CD14-positive monocyte (primary cell): ENCODE data around the gene PANK2. TPM values are rescaled to one million over a fixed set of nuclear protein-coding genes. Genes with fewer than 3 reads are reported as not detected.
"Not testable (repeated sequence)": the region's sequence is repeated elsewhere in the genome, so short reads cannot be mapped to it uniquely, and the experiment has no call there.

Source experiments
- DNase-seq, 3 donors: peaks; one replicate each; pipeline ENCODE4 v3.0.0-alpha.2; 2011 to 2022
- H2AFZ ChIP-seq: 2 replicates; pipeline ENCODE4 v1.6.0; 2012; ENCODE audit warnings: mild to moderate bottlenecking, low read depth, low read length, inconsistent platforms; ENCODE audit not compliant: insufficient read depth, poor library complexity, severe bottlenecking
- H3K27ac ChIP-seq, 2 donors: 1 replicate in 1 of 2; 2 replicates in 1 of 2; pipeline ENCODE4 v1.5.1; 2012 to 2013; ENCODE audit warnings: low read length in 2 of 2, control low read depth in 1 of 2, inconsistent platforms in 1 of 2, low read depth in 1 of 2, mild to moderate bottlenecking in 1 of 2
- H3K27me3 ChIP-seq, 2 donors: one replicate each; pipeline versions ENCODE4 v1.6.0 to v1.6.1; 2011 to 2013; ENCODE audit warnings: low read length in 2 of 2; ENCODE audit not compliant: control insufficient read depth in 2 of 2, insufficient read depth in 2 of 2
- H3K36me3 ChIP-seq, 2 donors: replicated peaks in 1 of 2; 1 replicate in 1 of 2; 2 replicates in 1 of 2; pipeline versions ENCODE4 v1.5.1 to v1.6.1; 2012 to 2013; ENCODE audit warnings: low read length in 2 of 2, control low read depth in 1 of 2, inconsistent platforms in 1 of 2, mild to moderate bottlenecking in 1 of 2; ENCODE audit not compliant: insufficient read depth in 2 of 2, control insufficient read depth in 1 of 2
- H3K4me1 ChIP-seq, 2 donors: 1 replicate in 1 of 2; 2 replicates in 1 of 2; pipeline versions ENCODE4 v1.5.1 to v1.6.1; 2012 to 2013; ENCODE audit warnings: low read length in 2 of 2, control low read depth in 1 of 2, inconsistent platforms in 1 of 2, mild to moderate bottlenecking in 1 of 2, moderate library complexity in 1 of 2; ENCODE audit not compliant: insufficient read depth in 2 of 2, control insufficient read depth in 1 of 2
- H3K4me2 ChIP-seq: replicated peaks from 2 replicates; pipeline ENCODE3; 2012; ENCODE audit warnings: low read length, moderate library complexity, mild to moderate bottlenecking; ENCODE audit not compliant: poor library complexity, severe bottlenecking; ENCODE audit errors: extremely low read depth
- H3K4me3 ChIP-seq, 3 experiments: fragments of 200-600 bp in 1 of 3; sonication (generic) in 1 of 3; replicated peaks in 1 of 3; 1 replicate in 2 of 3; 2 replicates in 1 of 3; pipeline ENCODE4 v1.5.1; 2011 to 2013; ENCODE audit warnings: low read length in 3 of 3, mild to moderate bottlenecking in 3 of 3, control low read depth in 2 of 3, low read depth in 2 of 3, inconsistent platforms in 1 of 3, moderate library complexity in 1 of 3
- H3K79me2 ChIP-seq: 2 replicates; pipeline ENCODE4 v1.6.0; 2012; ENCODE audit warnings: mild to moderate bottlenecking, control low read depth, inconsistent platforms, low read length, moderate library complexity; ENCODE audit not compliant: insufficient read depth
- H3K9ac ChIP-seq: 2 replicates; pipeline ENCODE4 v1.6.0; 2017; ENCODE audit warnings: low read length, mild to moderate bottlenecking; ENCODE audit not compliant: insufficient read depth, poor library complexity, severe bottlenecking
- H3K9me3 ChIP-seq, 2 donors: replicated peaks in 1 of 2; 1 replicate in 1 of 2; 2 replicates in 1 of 2; pipeline versions ENCODE4 v1.5.1 to v1.6.1; 2012 to 2013; ENCODE audit warnings: low read length in 2 of 2, control low read depth in 1 of 2; ENCODE audit not compliant: control insufficient read depth in 1 of 2, insufficient read depth in 1 of 2
- H4K20me1 ChIP-seq: 2 replicates; pipeline ENCODE4 v1.6.0; 2012; ENCODE audit warnings: mild to moderate bottlenecking, low read length, control low read depth, moderate library complexity; ENCODE audit not compliant: insufficient read depth
- H3K27ac Mint-ChIP-seq, 7 donors: one replicate each; pipeline ENCODE4 v1.8.0; 2020; ENCODE audit warnings: mild to moderate bottlenecking in 7 of 7, mixed read lengths in 7 of 7, moderate library complexity in 6 of 7, inconsistent platforms in 2 of 7
- H3K27me3 Mint-ChIP-seq, 3 donors: one replicate each; pipeline ENCODE4 v1.8.0; 2021 to 2022; ENCODE audit warnings: low read depth in 3 of 3, mild to moderate bottlenecking in 3 of 3, mixed read lengths in 3 of 3, moderate library complexity in 3 of 3, inconsistent platforms in 1 of 3
- H3K36me3 Mint-ChIP-seq, 2 donors: one replicate each; pipeline ENCODE4 v1.8.0; 2020; ENCODE audit warnings: mixed read lengths in 2 of 2, inconsistent platforms in 1 of 2, mild to moderate bottlenecking in 1 of 2
- H3K4me1 Mint-ChIP-seq: one replicate; pipeline ENCODE4 v1.8.0; 2020; ENCODE audit warnings: mild to moderate bottlenecking, mixed read lengths
- H3K4me3 Mint-ChIP-seq, 2 donors: one replicate each; pipeline ENCODE4 v1.8.0; 2020; ENCODE audit warnings: mild to moderate bottlenecking in 2 of 2, mixed read lengths in 2 of 2, moderate library complexity in 1 of 2
- H3K9me3 Mint-ChIP-seq, 7 donors: one replicate each; pipeline ENCODE4 v1.8.0; 2020 to 2022; ENCODE audit warnings: mixed read lengths in 7 of 7, mild to moderate bottlenecking in 6 of 7, moderate library complexity in 6 of 7, inconsistent platforms in 2 of 7
- CTCF ChIP-seq: fragments of 200-600 bp; IDR thresholded peaks from one replicate; pipeline ENCODE4 v1.8.0; 2022; ENCODE audit warnings: antibody characterized with exemption, mild to moderate bottlenecking
- WGBS: methylation state at CpG from one replicate; pipeline ENCODE4 v1.1.5; 2013; ENCODE audit warnings: missing lambda C conversion rate; ENCODE audit not compliant: insufficient coverage; 5-methylcytosine and 5-hydroxymethylcytosine counted together
- intact Hi-C, 2 donors: fragments of 100-400 bp; cut with micrococcal nuclease; formaldehyde crosslinking; loops; one replicate each; pipeline versions ENCODE4 v1.15.0 to v1.15.1; 2023
- polyA minus RNA-seq: library from RNA; depleted of rRNA, polyadenylated mRNA; stranded (reverse); fragments of >200 nt; gene quantifications from 2 replicates; pipeline ENCODE4 v1.2.3, GENCODE V29; 2012
- polyA plus RNA-seq, 3 donors: library from polyadenylated mRNA; depleted of rRNA in 1 of 3; unstranded in 2 of 3; stranded (reverse) in 1 of 3; fragments of 300-500 nt in 2 of 3; fragments of >200 nt in 1 of 3; fragmentation: Illumina TruSeq in 2 of 3; gene quantifications; 1 replicate in 2 of 3; 2 replicates in 1 of 3; pipeline ENCODE4 v1.2.3, GENCODE V29; 2012 to 2021
- total RNA-seq, 12 experiments: library from RNA in 1 of 12; stranded (reverse) in 1 of 12; fragments of 120-200 nt in 1 of 12; gene quantifications; one replicate each; pipeline ENCODE4 v1.2.4 and lab custom pipeline; 2013 to 2026; ENCODE audit warnings: mixed read lengths in 6 of 12, inconsistent platforms in 1 of 12

The PANK2 gene
- 106 TPM for total RNA-seq (2013)
- 10 to 100 TPM; 36.8 to 65.7 (median 48.0) TPM for polyA plus RNA-seq
- polyA minus RNA-seq = 30.5 and 33.1 TPM in 2 replicates
- total RNA-seq (lab: John Stamatoyannopoulos, UW) = 32.5 to 90.9 (median 66.8) reads per million in 11 experiments

- H2AFZ ChIP-seq = peak within 1 kb of the TSS; percentile 78
- H3K27me3 ChIP-seq = no peaks in the 10 kb centered on the region
- H3K4me1 ChIP-seq = peaks cover 44 to 49% of the 10 kb centered on the region in 2 donors
- peak within 1 kb of the TSS; percentile 93 to 96 (median 94) for H3K4me3 ChIP-seq
- peak within 1 kb of the TSS; percentile 91 for H3K9ac ChIP-seq
- Mint-ChIP-seq H3K27me3 (peaks cover 0 to 2% (median 1%) of the 10 kb centered on the region in 3 donors), H3K4me3 (peak within 1 kb of the TSS; percentile 95 to 98), H3K27ac (peak within 1 kb of the TSS; percentile 95 to 98 (median 97)), H3K9me3 (no peaks in the 10 kb centered on the region), H3K36me3 (peaks cover 2 to 21% of the 10 kb centered on the region in 2 donors), H3K4me1 (peaks cover 50% of the 10 kb centered on the region)
- H3K27ac ChIP-seq = peak within 1 kb of the TSS; percentile 77 to 85
- H3K9me3 ChIP-seq = no peaks in the 10 kb centered on the region
- no peaks in the 10 kb centered on the region for H3K36me3 ChIP-seq
- TF ChIP-seq CTCF = no peak
- H3K79me2 ChIP-seq = peaks cover 94% of the 10 kb centered on the region
- under 1% methylated on average over 63 of the region's 72 CpGs for WGBS
- intact Hi-C loops = loop anchor here in 1 of 2 donors (1.0 kb wide), 1 partner anchor 12 kb away; no protein-coding TSS in a partner anchor
- H3K4me2 ChIP-seq = peak within 1 kb of the TSS; percentile 86
- peaks cover 46% of the 10 kb centered on the region for H4K20me1 ChIP-seq
- DNase-seq = peak; percentile 95 to 97 (median 96)
Observed at GRCh38 chr20:3888622-3889488, at the start of gene PANK2. TSS of gene PANK2 (plus strand) at chr20:3889387.

- not testable (repeated sequence) for H3K36me3 Mint-ChIP-seq, H3K4me3 Mint-ChIP-seq, H3K4me3 ChIP-seq, H3K79me2 ChIP-seq, H3K27ac ChIP-seq, H3K9me3 Mint-ChIP-seq, H2AFZ ChIP-seq, H3K4me2 ChIP-seq, H3K27me3 Mint-ChIP-seq, H3K27ac Mint-ChIP-seq, H3K36me3 ChIP-seq, DNase-seq, H3K9me3 ChIP-seq, H3K27me3 ChIP-seq, H4K20me1 ChIP-seq, H3K9ac ChIP-seq
- H3K4me1 ChIP-seq = peaks cover 16 to 19% of the 10 kb centered on the region in 2 donors
- peaks cover 20% of the 10 kb centered on the region for H3K4me1 Mint-ChIP-seq
- 100% methylated on average over 1 of the region's 7 CpGs for WGBS
- intact Hi-C loops = loop anchor here in 1 of 2 donors (10.0 kb wide), 1 partner anchor 55 kb away; the partner anchor contains the start of genes CENPB and SPEF1
Observed at GRCh38 chr20:3840201-3840600, 49.0 kb upstream of the PANK2 start.
